Measurements from ENCODE around the gene CLMN. TPM values are rescaled to one million over a fixed set of nuclear protein-coding genes. Genes with fewer than 3 reads are reported as not detected.

The CLMN gene
- total RNA-seq, 1 donor from 2014 or later, result 9.0 TPM

DNA sequence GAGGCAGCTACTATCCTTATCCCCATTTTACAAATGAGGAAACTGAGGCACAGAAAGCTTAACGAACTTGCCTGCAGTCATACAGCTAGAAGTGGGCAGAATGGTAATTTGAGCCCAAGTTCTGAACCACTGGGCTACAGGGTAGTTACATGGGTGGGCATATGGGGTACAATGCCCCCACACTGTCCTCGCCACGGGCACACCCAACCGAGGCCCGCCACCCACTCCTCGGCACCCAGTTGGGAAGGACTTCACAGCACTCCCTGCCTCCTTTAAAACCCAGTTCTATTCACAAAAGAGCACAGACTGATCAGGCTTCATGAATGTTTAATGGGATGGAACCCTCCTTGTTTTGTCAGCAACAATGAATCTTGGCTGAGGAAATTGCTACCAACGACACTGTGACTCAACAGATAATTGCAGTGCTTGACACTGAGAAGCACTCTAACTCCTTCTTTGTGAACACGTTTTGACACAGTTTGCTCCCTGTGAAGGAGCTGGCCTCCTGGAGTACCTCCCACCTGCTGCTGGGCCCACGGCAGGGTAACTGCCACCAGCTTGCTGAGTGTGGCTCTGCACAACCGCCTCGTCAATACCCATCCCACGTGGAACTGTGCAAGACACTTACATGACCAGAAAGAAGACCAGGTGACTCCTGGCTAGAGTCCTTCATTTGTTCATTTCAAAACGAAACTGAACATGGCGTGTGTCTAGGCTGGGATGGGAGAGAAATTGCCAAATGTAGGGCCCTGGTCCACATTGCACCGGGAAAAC is 63.5 kb downstream of the CLMN start:
- intact Hi-C loops (cut with DNase I), result no loop called here
- DNase-seq, result no peak
- ATAC-seq (ENCODE audit: poor library complexity), result no peak

DNA sequence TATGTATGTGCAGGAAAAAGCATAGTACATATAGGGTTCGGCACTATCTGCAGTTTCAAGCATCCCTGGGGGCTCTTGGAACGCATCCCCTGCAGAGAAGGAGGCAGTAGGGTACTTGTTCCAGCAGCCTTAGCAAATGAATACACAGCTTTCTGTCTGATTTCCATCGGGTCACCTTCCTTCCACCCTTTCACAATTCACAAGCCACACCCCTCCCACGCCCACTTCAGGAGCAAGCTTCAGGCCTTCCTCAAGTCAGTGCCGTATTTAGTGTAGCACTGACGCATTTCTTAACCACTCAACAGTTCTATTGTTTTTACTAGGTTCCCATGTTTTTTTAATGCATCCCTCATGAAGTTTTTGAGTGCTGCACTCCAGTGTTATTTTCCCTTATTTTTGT is 64.2 kb downstream of the CLMN start:
- ATAC-seq (ENCODE audit: poor library complexity), result no peak
- DNase-seq, result no peak
- intact Hi-C loops (cut with DNase I), result no loop called here

DNA sequence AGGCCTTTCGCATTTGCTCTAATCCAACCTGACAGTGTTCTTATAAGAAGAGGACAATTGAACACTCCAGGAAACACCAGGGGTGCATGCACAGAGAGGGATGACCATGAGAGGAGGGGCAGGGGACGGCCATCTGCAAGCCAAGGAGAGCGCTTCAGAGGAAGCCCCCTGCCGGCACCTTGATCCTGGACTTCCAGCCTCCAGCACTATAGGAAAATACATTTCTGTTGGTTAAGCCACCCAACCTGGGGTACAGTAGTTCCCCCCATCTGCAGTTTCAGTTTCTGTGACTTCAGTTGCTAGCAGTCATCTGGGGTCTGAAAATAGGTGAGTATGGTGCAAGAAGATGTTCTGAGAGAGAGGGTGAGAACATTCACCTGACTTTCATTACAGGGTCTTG is 64.7 kb downstream of the CLMN start:
- intact Hi-C loops (cut with DNase I), result no loop called here
- DNase-seq (no peak), ATAC-seq (ENCODE audit: poor library complexity) (no peak)

DNA sequence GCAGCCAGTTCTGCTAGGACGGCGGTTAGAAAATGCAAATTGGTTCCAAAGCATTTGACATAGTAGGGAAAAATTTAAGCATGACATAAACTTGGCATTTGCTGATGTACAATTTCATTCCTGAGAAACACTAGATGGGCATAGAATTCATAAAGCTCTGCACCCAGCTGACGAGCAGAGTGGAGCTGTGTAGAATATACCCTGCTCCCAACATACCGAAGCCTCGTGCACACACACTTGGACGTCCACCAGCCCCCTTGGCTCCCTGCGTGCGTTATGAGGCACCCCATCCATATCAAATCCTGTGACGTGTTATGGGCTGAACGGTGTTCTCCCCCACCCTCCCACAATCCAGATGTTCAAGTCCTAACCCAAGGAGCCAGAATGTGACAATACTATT is 65.4 kb downstream of the CLMN start:
- no peak for ATAC-seq (ENCODE audit: poor library complexity)
- intact Hi-C loops (cut with DNase I), result no loop called here
- DNase-seq, result no peak

DNA sequence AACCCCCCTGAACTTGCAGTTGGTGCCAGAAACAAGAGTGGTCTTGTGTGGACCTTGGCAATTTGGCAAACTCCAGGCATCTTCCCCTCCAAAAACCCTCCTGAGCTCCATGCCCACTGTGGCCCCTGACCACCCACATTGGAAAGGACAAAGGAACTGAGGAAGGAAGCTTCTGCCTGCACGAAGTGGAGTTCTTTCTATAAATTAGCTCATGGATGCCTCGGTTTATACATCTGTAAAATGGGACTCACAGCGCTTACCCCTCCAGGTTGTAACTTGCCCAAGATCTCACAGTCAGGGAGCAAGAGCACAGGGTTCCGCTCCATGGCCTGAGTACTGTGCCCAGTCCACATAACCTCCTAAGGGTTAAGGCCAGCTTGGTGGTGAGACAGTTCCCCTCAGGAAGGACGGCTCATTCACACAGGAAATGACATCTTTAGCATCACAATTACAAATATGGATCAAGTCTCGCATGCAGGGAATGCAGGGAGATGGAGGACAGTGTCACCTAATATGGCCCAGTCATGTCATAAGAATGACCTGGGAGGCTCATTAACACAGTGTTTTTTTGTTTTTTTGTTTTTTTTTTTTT is 66.6 kb downstream of the CLMN start:
- DNase-seq (no peak), ATAC-seq (ENCODE audit: poor library complexity) (no peak)
- intact Hi-C loops (cut with DNase I), result no loop called here

DNA sequence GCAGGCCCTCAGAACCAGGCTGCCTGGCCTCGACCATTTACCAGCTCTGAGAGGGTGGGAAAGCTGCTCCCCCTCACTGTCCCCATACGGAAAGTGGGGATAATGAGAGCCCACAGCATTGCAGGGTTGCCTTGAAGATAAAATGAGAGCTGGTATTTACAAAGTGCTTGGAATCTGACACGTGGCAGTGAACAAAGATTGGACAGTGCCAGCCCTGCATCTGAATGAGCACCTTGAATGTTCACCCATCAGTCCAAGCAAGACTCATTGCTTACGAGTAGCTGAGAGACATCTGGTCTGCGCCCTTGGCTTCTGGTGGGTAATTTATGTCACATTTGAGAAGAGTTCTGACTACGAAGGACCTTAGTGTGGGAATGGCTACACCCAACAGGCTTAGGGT is 67.5 kb downstream of the CLMN start:
- DNase-seq (no peak), ATAC-seq (ENCODE audit: poor library complexity) (no peak)
- intact Hi-C loops (cut with DNase I), result no loop called here

DNA sequence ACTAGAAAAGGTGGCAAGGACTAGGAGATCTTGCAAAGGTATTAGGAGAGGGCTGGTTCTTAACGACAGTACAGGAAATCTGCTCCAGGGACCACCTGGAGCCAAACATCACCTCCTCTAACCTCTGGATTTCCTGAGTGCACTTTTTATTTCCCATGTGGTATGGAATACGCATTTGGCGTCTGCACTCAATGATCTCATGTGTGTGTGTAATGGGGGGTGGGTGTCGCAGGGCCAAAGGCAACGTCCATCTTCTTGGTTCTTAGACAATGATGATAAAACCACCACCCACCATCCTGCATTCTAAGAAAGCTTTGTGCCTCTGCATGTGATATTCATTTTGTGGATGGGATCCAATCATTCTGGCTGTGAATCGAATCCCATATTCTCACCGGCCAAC is 68.8 kb downstream of the CLMN start:
- ATAC-seq (ENCODE audit: poor library complexity), result no peak
- DNase-seq, result no peak
- intact Hi-C loops (cut with DNase I), result no loop called here

DNA sequence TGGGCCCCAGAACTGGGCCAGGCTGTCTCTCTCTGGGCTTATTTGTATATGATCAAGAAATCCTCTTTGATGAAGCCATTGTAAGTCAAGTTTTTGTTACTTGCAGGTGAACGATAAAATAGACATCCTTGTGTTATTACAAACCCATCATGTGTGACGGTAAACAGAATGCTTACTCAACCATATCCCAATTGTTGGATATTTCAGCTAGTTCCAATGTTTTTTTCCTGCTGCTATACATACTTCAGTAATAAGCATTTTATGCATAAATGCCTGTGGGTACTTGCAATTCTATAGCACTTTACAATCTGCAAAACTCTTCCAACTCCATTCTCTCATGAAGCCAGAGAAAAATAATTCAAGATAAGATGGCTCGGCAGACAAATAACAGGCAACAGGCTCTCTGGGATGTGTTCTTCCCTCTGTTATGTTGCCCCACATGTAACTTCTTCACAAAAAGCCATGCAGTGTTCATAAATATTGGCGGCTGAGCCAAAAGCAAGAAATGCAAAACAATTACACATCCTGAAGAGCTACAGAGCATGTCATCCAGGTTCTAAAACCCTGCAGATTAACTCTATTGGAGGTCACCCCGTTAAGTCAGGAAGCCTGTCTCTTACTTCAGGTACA is 69.5 kb downstream of the CLMN start:
- no peak for DNase-seq
- intact Hi-C loops (cut with DNase I), result no loop called here
- no peak for ATAC-seq (ENCODE audit: poor library complexity)

DNA sequence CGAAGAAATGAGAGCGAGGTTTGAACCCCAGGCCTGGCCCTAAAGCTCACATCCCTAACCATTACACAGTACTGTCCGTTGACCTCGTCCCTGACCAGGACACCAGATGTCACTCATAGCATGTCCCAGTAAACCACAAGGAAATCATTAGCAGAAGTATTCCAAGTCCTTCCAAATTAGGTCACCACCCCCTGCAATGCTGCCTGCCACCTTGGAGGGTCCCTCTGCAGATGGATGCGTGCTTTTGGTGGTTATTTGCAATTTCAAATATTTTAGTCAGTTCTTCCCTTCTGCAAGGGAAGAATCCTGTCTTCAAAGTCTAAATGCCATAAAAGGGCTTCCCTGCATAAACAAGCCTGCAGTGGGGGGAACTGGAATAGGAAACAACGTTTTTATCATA is 71.3 kb downstream of the CLMN start:
- DNase-seq, result no peak
- intact Hi-C loops (cut with DNase I), result no loop called here
- no peak for ATAC-seq (ENCODE audit: poor library complexity)

DNA sequence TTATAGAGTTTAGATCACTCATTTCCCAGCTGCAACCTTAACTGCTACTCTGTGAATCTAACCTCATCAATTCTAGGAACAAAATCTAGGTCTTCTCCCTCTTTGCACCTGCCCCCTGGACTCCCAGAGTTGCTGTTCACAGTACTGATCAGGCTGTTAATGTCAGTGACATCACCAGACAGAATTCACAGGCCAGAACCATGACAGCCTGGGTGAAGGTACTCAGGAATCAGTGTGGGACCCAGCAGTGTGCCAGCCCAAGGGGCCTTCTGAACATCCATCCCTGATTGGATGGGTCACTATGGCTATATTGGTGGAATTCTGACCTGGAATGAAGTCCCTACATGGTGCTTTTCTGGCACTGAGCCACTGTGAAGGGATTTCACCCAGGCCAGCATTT is 72.8 kb downstream of the CLMN start:
- no peak for ATAC-seq (ENCODE audit: poor library complexity)
- intact Hi-C loops (cut with DNase I), result no loop called here
- no peak for DNase-seq

DNA sequence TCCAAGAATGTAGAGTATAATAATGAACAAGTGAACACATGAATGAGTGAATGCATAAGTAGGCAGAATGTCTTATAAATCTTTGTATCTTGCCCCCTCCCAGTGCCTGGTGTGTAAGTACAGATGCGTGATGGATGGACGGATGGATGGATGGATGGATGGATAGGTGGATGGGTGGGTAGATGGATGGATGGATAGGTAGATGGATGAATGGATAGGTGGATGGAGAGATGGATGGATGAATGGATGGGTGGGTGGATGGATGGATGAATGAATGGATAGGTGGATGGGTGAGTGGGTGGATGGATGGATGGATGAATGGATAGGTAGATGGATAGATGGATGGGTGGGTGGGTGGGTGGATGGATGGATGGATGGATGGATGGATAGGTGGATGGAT is 74.4 kb downstream of the CLMN start:
- ATAC-seq (ENCODE audit: poor library complexity) (no peak), DNase-seq (no peak)
- intact Hi-C loops (cut with DNase I), result no loop called here

DNA sequence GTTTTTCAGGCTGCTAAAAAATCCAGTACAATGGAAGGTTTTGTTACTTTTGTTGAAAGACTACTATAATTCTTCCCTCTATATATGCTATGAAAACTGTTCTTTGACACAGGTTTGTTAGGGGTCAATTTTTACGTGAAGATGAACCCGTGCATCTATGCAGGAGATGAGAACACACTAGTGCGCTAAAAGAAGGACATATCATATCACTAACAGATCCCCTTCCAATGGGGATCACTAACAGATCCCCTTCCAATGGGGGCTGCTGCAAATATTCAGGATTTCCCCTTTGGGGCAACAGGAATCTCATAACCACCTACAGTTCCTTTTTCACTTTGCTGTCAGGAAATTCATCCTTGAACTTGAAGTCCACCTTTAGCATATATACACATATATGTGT is 75.1 kb downstream of the CLMN start:
- intact Hi-C loops (cut with DNase I), result no loop called here
- ATAC-seq (ENCODE audit: poor library complexity) (no peak), DNase-seq (no peak)

DNA sequence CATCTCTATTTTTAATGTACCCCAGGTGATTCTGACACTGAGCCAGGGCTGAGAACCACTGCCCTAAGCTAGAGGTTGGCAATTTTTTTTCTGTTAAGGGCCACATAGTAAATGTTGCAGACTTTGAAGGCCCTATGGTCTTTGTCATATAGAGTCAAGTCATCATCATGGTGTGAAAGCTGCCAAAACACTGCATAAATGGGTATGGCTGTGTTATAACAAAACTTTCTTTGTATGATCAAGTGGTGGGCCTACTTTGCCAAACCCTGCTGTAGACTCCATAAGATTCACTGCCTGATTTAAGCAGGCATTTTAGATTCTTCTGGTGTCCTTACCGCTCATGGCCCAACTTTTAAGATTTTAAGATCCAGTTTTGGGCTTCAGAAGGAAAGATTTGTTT is 76.8 kb downstream of the CLMN start:
- intact Hi-C loops (cut with DNase I), result no loop called here
- ATAC-seq (ENCODE audit: poor library complexity) (no peak), DNase-seq (no peak)

DNA sequence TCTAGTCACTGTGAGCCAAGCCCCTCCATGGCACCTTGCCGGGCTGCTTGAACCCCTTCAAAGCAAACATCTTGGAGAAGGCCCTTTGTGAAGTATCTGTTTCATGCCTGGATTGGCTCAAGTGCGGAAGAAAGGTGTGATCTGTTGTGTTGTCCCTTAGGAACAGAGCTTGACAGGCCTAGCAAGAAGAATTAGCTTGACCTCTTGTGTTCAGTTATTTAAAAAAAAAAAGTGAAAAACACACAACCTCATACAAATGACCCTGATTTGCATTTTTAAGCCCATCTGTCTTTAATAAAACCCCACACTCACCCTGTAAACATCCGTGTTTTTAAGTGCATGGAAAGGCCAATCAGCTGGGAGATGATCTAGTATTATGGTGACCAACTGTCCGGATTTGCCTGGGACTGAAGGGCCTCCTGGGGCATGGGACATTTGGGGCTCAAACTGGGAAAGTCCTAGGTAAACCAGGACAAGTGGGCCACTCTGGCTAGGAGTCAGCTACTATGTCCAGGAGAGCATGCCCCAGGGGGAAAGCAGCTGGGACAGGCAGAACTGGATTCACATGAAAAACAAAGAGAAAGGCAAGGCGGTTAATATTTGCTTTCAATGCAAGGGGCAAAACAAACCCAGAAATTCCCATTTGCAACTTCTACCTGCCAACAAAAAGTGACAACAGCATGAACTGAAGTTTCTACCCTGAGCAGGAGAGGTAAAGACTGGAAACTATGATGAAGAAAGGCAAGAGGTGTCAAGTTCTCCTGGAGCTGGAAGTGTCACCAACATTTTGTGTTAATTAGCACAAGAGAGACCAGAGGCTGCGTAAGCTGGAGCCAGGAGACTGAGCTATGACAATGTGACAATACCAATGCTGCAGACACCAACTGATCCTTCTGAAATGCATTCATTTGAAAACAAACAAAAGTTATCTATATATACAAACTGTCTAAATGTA is 78.6 kb downstream of the CLMN start:
- no peak for ATAC-seq (ENCODE audit: poor library complexity)
- intact Hi-C loops (cut with DNase I), result no loop called here
- DNase-seq, result no peak

DNA sequence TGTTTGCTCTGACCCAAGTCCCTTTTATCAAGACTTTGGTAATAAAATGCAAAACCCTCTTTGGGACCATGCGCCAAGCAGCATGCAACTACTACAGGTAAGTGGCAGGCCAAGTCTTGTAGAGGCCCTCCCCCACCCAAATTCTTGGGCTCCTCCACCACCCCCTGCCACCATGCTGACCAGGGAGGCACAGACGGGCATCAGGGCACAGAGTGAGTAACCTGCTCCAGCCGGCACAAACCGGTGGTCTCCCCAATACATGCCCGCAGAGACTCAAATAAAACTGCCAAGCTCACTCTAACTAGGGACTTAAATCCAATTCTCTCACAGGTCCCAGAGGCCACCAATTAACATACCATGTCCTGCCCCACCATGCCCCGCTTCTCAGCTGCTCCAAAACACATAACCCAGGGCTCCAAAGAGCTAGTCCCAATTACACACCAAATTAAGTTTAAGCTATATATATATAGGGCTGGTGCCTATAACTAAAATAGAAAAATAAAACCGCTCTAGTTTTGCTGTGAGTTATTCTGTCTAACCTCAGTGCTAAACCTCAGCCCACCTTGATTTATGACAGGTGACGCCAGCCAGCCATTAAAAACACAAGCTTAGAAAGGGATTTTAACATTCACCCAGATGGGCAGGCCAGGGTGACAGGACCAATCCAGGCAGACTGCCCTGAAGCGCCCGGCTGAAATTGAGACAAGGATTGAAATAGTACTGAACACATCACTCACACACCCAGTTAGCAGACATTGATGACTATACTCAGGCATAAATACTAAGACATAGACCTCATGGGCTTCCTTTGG is 81.0 kb downstream of the CLMN start:
- ATAC-seq (ENCODE audit: poor library complexity) (no peak), DNase-seq (no peak)
- intact Hi-C loops (cut with DNase I), result no loop called here

DNA sequence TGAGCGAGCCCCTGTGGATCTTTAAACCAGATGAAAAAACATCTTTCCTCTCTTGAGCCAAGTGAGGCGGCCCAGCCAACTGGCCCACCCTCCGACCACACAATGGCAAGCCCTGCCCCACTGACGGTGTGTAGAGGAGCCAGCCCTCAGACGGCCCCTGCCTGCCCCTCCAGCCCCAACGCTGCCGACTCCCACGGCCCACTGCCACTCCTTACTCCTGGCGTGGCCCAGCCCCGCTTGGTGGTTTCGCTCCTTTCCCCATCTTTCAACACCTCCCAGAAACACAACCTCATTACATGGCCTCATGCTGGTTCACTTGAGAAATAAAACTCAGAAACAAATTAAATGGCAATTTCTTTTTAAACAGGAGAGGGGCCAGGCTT is 81.8 kb downstream of the CLMN start:
- no peak for DNase-seq
- intact Hi-C loops (cut with DNase I), result no loop called here
- peak; percentile 4 for ATAC-seq (ENCODE audit: poor library complexity)

DNA sequence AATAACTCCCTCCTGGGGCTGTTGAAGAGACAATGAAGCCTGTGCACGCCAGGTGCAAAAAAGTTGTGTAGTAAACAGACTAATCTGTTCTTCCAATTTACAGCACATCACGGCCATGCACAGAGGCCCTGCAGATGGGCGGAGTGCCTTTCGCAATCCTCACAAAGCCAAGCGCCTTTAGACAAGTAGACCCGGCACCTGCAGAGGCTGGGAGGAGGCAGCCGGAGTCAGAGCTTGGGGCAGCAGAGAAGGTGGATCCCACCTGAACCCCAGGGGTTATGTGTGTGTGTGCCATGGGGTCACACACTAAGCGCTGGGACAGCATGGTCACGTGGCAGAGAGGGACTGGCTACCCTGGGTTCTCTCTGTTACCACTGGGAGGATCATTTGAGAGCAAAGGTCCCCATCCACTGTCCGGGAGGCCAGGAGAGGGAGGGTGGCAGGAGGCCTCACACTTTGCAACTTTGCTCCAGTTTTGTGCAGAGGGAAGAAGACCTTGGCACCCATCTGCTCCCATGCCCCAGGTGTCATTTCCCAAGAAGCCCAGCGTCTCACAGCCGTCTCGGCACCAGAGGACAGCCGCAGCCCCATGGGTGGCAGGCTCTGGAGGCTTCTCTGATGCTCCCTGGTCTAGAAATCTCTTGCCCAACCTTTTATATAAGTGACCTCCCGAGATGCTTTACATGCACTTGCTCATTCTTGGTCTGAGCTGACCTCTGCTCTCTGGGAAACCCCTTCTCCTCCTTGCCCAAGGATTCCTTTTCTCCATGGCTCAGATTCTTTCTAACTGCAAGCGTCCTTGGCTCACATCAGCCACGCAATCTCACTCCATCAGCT is 82.4 kb downstream of the CLMN start:
- DNase-seq (no peak), ATAC-seq (ENCODE audit: poor library complexity) (no peak)
- intact Hi-C loops (cut with DNase I), result no loop called here

DNA sequence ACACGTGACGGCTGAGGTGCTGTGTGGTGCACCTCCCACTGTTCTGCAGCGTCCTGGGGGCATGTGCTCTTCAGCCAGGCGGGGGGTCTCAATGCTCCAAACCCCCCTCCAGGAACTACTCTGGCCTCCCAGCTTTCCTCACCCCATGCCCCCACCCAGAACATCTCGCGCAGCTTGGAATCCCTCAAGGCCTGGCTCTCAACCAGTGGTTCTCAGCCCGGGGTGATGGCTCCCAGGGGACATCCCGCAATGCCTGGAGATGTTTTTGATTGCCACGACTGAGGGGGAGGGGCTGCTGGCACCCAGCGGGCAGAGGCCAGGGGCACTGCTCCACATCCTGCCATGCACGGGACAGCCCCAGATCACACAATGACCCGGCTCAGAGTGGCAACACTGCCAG is 83.5 kb downstream of the CLMN start:
- DNase-seq (no peak), ATAC-seq (ENCODE audit: poor library complexity) (no peak)
- intact Hi-C loops (cut with DNase I), result no loop called here

Measured in Right ventricle myocardium superior (tissue), 1 donor.